ENCODE measurements around the gene TGFB2. TPM values are rescaled to one million over a fixed set of nuclear protein-coding genes. Genes with fewer than 3 reads are reported as not detected.

TGFB2 gene
- total and polyA plus RNA-seq, 2 donors (not counting 3 experiments of a cell fraction or from before 2014, with no cell fraction given): 21.2 to 43.5 TPM

DNA sequence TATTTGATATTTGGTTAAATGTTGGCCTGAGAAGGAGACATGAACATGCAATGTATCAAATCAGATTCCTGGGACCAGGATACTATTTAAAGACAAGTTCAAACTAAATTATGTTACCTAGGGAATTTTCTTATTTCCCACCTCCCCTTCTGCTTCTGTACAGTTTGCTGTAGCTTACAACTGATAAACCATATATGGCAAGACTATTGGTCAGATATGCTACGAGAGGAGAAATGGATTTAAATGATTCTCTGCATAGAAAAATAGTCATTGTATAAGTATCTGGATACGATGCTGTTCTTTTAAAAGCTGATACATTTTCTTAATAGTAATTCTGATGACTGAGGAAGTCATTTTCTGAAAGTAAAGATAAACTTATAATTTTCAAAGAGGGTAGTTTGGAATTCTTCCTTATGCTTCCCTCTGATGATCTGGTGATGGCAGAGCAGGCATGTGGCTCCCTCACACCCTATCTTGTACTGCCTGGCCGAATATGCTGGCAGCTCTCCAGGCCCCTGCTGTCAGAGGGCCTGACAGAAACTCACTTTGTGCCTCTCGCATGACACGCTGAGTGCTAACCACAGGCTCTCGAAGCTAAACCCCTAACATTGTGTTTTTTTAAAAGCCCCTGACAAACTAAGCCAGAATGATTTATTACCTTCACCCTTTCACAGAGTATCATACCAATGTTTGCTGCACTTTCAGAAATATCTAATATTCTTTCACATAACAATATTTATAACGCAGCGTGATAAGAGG lies 40.7 kb upstream of the TGFB2 start:
- no peaks in the 10 kb centered on the region for H4K20me1 ChIP-seq (replicated peaks; ENCODE audit: control insufficient read depth, extremely low read depth, insufficient read depth, low read length)
- no peaks in the 10 kb centered on the region for H3K27me3 ChIP-seq (ENCODE audit: control insufficient read depth in 2 of 2, insufficient read depth in 2 of 2, low read length in 2 of 2)
- dilution Hi-C loops (cut with MboI; ENCODE audit: extremely low pct_ligation_motif_present, low sequenced_read_pairs) (no loop called here), intact Hi-C loops (cut with micrococcal nuclease) (no loop called here)
- no peak overlapping the region for H3K27ac ChIP-seq (ENCODE audit: insufficient read depth, low read depth, low read length)
- no peaks in the 10 kb centered on the region for H3K4me1 ChIP-seq (ENCODE audit: control insufficient read depth, extremely low read depth, insufficient read depth, low read length)
- BruUV-seq (replicated peaks): no TSS peak
- no peaks in the 10 kb centered on the region for H3K9me1 ChIP-seq (replicated peaks; ENCODE audit: control insufficient read depth, extremely low read depth, insufficient read depth, low read length)
- CTCF ChIA-PET: interaction anchor here (1.4 to 2.8 kb wide), 4 partner anchors 8 to 1263 kb away, joined by 5 to 10 read pairs (median 8); no protein-coding TSS in a partner anchor
- H3K79me2 ChIP-seq (ENCODE audit: control insufficient read depth, insufficient read depth, low read length): peaks cover 2% of the 10 kb centered on the region
- TF ChIP-seq, protein P1, sequence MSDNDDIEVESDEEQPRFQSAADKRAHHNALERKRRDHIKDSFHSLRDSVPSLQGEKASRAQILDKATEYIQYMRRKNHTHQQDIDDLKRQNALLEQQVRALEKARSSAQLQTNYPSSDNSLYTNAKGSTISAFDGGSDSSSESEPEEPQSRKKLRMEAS (IDR thresholded peaks at IDR 0.05; ENCODE audit: insufficient read depth, insufficient read length): no peak
- no peak for TF ChIP-seq JUN (IDR thresholded peaks at IDR 0.05; ENCODE audit: borderline replicate concordance, insufficient read depth, insufficient read length, low read depth)
- no peak for TF ChIP-seq POLR2A (IDR thresholded peaks at IDR 0.05; ENCODE audit: low read depth, low read length)
- no peak for TF ChIP-seq EZH2 (IDR thresholded peaks at IDR 0.05; ENCODE audit: borderline replicate concordance, low read depth, low read length, severe bottlenecking)
- no peak for TF ChIP-seq POLR2AphosphoS5 (IDR thresholded peaks at IDR 0.05; ENCODE audit: insufficient read depth, low read depth, low read length)
- TF ChIP-seq FOS (IDR thresholded peaks at IDR 0.05; ENCODE audit: borderline replicate concordance, insufficient read depth, low read length): no peak
- TF ChIP-seq, protein P2, sequence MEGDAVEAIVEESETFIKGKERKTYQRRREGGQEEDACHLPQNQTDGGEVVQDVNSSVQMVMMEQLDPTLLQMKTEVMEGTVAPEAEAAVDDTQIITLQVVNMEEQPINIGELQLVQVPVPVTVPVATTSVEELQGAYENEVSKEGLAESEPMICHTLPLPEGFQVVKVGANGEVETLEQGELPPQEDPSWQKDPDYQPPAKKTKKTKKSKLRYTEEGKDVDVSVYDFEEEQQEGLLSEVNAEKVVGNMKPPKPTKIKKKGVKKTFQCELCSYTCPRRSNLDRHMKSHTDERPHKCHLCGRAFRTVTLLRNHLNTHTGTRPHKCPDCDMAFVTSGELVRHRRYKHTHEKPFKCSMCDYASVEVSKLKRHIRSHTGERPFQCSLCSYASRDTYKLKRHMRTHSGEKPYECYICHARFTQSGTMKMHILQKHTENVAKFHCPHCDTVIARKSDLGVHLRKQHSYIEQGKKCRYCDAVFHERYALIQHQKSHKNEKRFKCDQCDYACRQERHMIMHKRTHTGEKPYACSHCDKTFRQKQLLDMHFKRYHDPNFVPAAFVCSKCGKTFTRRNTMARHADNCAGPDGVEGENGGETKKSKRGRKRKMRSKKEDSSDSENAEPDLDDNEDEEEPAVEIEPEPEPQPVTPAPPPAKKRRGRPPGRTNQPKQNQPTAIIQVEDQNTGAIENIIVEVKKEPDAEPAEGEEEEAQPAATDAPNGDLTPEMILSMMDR (IDR thresholded peaks at IDR 0.05; ENCODE audit: extremely low read depth in 1 of 2, insufficient read depth in 1 of 2, low read depth in 1 of 2, low read length in 2 of 2): no peak
- H3K9ac ChIP-seq (replicated peaks; ENCODE audit: extremely low read depth, insufficient read depth, low read length): no peak overlapping the region
- H2AFZ ChIP-seq (ENCODE audit: low read depth, low read length): no peak overlapping the region
- H3K4me3 ChIP-seq (replicated peaks in 1 of 3; ENCODE audit: insufficient read depth in 1 of 3, low read depth in 1 of 3, low read length in 3 of 3): no peak overlapping the region
- POLR2A ChIA-PET: no interaction called here
- no peaks in the 10 kb centered on the region for H3K36me3 ChIP-seq (ENCODE audit: control insufficient read depth in 2 of 2, extremely low read depth in 1 of 2, insufficient read depth in 2 of 2, low read length in 2 of 2)
- no peak overlapping the region for H3K4me2 ChIP-seq (ENCODE audit: insufficient read depth, low read length)
- no peaks in the 10 kb centered on the region for H3K9me3 ChIP-seq (replicated peaks; ENCODE audit: control insufficient read depth, insufficient read depth, low read length)
- DNase-seq (ENCODE audit: low read depth, low spot score) (no peak), FAIRE-seq (no peak)
